ENCODE results near the gene CDK14.

The CDK14 gene

DNA sequence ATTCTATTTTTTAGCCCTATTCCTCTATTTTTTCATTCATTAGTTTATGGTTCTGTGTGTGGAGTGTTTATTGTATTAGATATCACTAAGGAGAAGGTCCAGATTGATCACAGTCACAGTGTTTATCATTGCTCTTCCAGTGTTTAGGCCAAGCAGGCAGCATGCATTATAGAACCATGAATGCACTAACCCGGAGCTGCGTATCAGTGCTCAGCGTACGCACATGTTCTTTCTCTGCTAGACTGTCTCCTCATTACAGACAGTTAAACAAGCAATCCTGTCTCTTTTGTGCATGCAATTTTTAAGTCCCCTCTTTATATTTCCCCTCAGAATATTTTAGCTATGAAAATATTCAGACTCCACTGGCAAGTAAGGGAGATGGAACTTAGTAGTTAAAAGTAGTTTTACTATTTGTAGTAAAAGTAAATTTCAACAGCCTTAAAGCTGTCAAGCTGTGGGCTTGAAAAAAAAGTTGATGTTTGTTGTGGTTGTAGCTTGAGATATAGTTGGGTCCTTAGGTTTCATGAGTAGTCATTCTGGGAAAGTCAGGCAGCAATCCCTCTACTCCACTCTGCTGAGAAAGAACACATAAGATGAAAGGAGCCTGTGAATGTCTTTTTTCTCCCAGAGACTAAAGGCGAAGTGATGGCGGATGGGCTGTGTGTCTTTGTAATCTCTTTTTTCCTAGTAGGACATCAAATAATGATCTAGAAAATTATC is 260.4 kb downstream of the CDK14 start:
- no peak for DNase-seq

DNA sequence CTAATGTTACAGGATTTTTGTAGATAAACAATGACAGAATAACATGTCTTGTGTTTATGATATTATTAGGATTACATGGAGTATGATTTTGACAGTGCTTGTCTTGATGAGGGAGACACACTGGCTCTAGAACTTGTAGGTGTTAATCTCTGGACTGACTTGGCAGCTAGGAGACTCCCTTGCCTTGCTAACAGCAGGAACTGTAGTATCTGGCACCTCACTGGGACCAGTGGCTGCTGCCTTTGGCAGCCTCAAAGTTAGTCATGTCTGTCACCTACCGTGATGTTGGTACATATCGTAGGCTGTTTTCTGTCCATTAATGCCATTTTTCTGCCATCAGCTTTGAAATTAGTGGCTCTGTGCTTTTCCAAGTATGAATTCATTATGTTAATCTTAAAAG is 261.5 kb downstream of the CDK14 start:
- peak; percentile 5 to 64 for DNase-seq

GRCh38 chr7:90858546-90858945 is 262.4 kb downstream of the CDK14 start:
- no peak for DNase-seq

GRCh38 chr7:90859521-90859920 is 263.4 kb downstream of the CDK14 start:
- DNase-seq: no peak

DNA sequence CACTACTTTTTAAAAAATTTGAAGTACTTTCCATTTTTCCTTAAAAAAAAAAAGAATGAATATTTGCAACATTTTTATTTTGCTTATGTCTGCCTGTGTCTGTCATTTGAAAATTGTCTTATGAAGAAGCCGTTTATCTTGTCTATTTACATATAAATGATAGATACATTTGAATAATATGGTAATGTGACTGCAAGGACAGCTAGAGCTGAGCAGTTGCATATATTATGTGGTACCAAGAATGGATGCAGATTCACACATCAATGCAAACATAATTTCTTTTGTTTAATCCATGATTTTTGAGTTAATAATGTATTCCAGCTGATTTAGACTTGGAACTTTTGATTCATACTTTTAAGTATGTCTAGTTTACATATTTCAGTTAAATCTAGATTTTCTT is 268.0 kb downstream of the CDK14 start:
- DNase-seq: no peak

- no peak for DNase-seq
Observed at GRCh38 chr7:90869335-90869734, 273.2 kb downstream of the CDK14 start.

GRCh38 chr7:90876701-90877100 is 280.6 kb downstream of the CDK14 start:
- DNase-seq: no peak

DNA sequence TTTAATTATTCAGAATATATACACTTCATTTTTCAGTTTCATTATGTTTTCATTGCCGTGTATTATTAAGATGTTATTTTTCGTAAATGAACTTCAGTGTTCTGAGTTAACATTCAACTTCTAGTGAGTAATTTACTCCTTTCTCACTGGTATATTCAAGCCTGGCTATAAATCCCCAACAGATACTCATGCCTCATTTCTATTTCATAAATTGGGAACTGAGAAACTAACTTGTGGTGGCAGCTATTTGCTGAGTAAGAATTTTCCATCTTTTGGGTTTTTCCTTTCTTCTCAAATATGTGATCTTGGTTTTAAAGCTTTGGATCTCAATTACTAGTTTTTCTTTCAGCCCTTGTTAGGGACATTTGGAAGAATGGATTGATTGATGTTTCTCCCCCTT is 281.1 kb downstream of the CDK14 start:
- no peak for DNase-seq

DNA sequence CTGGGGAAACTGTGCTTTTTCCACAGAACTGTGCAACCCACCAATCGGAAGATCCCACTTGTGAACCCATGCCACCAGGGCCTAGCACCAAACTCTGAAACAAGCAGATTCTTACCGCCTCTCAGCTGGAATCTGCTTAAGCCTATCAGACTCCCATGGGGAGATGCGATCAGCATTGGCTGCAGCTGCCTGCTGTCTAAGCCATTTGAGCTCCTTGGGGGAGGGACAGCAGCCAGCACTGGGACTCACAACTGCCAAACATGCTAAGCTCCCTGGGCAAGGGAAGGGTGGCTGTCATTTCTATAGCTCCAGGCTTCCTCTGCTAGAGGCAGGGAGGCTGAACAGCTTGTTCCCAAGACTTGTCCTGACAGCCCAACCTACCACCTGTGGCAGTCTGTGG is 283.8 kb downstream of the CDK14 start:
- DNase-seq: no peak

DNA sequence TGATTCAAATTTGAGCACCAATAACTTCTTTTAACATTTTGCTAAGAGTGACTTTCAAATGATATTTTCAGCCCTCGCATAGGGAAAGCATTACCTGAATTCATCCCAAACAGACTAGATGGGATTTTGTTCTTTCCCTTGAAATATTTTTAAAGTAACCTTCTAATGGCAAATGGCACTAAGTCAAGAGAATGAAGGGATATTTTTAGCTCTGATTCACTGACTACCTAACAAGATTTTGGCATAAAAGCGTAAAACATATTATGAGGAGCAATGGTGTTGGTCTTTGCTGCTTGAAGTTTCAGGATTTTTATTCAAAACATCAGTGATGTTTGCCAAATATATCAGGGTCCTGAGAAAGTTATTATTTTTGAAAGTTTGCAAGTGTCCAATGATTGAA is 290.3 kb downstream of the CDK14 start:
- no peak for DNase-seq

GRCh38 chr7:90889210-90889609 is 293.1 kb downstream of the CDK14 start:
- no peak for DNase-seq

- DNase-seq: no peak
Observed at GRCh38 chr7:90889644-90890043, 293.5 kb downstream of the CDK14 start.

GRCh38 chr7:90891529-90891928 is 295.4 kb downstream of the CDK14 start:
- no peak for DNase-seq

GRCh38 chr7:90892213-90892612 is 296.1 kb downstream of the CDK14 start:
- no peak for DNase-seq

DNA sequence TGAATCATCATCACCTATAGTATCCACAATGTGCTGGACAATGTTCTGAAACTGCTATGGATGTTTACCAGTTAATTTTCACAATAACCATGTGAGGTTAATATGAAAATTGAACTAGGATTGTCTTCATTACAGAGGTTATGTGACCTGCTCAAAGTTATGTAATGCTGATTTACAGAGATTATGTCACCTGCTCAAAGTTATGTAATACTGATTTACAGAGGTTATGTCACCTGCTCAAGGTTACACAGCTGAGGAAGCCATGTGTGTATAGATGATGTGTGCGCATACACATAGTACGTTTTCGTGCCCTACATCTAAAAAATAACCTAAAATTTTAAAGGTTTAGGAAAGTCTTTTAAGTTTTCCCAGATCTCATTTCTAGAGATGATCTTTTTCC is 298.0 kb downstream of the CDK14 start:
- no peak for DNase-seq

GRCh38 chr7:90896458-90896857 is 300.3 kb downstream of the CDK14 start:
- DNase-seq: no peak

GRCh38 chr7:90897961-90898469 is 301.9 kb downstream of the CDK14 start:
- no peak for DNase-seq

DNA sequence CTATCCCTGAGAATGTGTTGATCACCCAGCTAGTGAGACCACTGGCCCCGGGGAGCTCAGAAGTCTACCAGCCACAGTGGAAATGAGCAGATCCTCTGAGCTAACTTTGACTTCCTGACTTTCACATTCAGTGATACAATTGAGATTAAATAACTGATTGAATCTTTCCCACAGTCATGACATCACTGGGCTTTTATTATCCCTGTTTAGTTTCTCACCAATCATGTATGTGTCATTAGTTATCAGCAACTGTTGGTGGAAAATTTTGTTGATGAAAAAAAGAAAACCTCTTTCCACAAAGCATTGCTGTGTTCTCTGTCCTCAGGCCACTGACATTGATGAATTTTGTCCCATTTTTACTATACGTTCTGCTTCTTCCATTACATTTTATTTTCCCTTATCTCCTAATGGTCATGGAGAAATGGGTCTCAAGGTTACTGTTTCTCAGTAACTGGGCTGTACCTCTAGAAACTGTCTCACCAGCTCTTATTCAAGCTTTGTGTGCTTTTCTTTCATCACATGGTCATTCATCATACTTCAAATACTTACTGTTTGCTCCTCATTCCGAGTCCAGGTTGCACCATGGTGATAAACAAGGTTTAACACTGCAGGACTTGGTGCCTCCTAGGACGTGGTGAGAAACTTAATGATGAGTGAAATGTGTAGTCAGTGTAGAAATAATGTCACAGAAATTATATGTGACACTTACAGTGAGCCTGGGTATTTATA is 304.7 kb downstream of the CDK14 start:
- peak in 1 of 2 experiments; percentile 10 for DNase-seq

GRCh38 chr7:90903841-90904240 is 307.7 kb downstream of the CDK14 start:
- DNase-seq: no peak

- no peak for DNase-seq
Observed at GRCh38 chr7:90910136-90910535, 314.0 kb downstream of the CDK14 start.

GRCh38 chr7:90916319-90916718 is 320.2 kb downstream of the CDK14 start:
- DNase-seq: no peak

DNA sequence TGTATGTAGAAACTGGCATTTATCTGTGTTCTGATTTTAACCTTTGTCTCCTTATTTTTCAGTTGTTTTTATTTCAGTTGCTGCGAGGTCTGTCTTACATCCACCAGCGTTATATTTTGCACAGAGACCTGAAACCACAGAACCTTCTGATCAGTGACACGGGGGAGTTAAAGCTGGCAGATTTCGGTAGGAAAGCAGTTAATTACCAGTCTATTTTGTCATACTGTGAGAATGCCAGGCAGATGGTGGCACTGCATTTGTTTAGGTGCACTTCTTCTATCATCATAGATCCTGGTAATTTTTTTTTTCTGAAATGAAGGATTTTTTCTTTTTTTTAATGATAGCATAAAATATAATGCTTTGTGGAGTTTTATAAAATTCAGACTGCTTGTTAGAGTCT is 321.4 kb downstream of the CDK14 start:
- DNase-seq: peak; percentile 16 to 56

- DNase-seq: no peak
Observed at GRCh38 chr7:90918303-90918702, 322.2 kb downstream of the CDK14 start.

DNA sequence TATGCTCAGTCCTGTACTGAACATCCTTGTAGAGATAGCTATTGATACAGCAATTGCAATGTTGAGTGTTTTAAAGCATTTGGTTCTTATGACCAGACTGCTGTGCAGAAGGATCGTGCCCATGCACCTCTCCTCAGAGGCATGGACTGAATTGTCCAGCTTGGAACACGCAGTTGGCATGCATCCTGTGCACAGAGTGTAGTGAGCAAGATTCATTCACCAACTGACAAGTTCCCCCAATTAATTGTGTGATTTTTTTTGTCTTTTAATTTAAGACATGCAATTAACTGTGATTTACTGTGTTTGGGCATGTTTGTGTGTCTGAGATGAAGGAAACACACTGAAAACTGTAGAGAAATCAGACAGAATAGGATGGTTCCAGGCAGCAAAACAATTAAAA is 323.7 kb downstream of the CDK14 start:
- DNase-seq: no peak

GRCh38 chr7:90920336-90920735 is 324.2 kb downstream of the CDK14 start:
- DNase-seq: no peak

Data from NCI-H2081 (cell line).